Activated CD8-positive, alpha-beta memory T cell treated with anti-CD3 and anti-CD28 coated beads for 36 hours (primary cell): ENCODE measurements around the gene ACIN1. TPM values are rescaled to one million over a fixed set of nuclear protein-coding genes. Genes with fewer than 3 reads are reported as not detected.
"Not testable (repeated sequence)": the region's sequence is repeated elsewhere in the genome, so short reads cannot be mapped to it uniquely, and the experiment has no call there.

Source experiments
- CTCF ChIA-PET: fragments of 350-600 bp; sonication (Branson Sonifier 250); formaldehyde crosslinking; loops from one replicate; lab custom pipeline; 2021; ENCODE audit warnings: antibody characterized with exemption; lab: Charles Lee
- POLR2A ChIA-PET: fragments of 350-600 bp; sonication (Branson Sonifier 250); formaldehyde crosslinking; loops from one replicate; lab custom pipeline; 2021; ENCODE audit warnings: antibody characterized with exemption; lab: Charles Lee
- total RNA-seq, 2 experiments: library from RNA; stranded (reverse); gene quantifications; one replicate each; pipeline ENCODE4 v1.2.3, GENCODE V29; 2021

ACIN1 gene
- total RNA-seq, 2 experiments from 2014 or later = 190 to 191 TPM

DNA sequence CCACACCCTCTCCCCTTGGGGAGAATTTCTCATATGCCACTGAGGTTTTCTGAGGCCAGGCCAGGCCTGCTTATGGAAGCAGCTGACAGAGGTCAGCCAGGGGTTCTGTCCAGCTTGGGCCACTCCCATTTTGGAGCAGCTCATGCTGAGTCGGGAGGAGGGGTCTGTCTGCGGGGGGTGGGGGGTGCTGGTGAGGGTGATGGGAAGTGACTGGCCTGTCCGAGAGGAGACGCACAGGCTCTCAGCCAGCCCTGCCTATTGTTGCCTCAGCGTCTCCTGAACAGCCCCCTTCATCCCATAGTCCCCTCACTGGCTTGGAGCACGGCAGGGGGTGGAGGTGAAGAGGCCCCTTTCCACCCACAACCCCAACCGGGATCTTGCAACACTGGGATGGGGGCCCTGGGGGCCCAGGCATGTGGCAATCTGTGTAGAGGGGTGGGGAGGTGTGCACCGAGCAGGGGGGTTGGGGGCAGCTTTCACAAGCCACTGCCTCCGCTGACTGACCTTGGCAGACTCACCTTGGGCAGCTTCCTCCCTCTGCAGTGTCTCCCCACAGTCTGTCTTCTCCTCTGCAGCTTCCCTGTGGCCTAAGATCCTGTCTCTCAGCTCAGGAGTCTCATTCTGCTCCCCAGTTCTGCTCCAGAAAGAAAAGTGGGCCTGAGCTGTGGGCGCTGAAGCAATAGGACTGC, 18.6 kb upstream of the ACIN1 start:
- POLR2A ChIA-PET = interaction anchor here (0.5 kb wide), 1 partner anchor 22 kb away, joined by 3 read pairs; no protein-coding TSS in a partner anchor
- CTCF ChIA-PET = no interaction called here

DNA sequence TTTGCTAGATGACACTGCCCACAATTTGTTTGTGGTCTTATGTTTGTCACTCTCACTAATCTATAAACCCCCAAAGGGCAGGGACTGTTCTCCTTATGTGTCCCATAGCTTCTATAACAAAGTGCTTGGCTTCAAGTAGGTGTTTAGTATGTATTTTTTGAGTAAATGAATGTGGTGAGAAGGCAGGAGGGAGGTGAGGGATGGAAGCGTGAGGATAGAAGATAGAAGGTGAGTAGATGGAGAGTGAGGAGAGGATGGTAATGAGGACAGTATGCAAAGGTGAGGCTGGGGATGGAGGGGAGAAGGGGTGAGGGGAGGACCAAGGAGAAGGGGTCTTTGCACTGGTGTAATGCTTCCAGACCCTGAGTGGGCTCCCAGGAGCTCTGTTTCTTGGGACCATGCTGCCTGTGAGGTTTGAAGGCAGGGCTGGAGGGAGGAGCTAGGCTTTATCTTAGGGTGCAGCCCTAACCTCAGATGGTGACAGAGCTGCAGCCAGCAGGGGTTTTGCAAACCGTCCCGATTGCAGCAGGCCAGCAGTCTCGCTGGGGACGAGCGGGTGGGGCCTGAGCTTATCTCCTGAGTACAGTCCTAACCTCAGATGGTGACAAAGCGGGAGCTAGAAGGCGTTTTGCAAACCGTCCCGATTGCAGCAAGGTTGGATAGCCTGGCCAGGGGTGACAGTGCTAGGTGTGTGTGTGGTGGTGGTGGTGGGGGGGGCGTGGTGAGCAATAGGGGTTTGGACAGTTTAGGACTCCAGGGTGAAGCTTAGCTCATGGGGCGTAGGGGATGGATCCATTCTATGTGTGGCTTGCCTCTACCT, 17.6 kb upstream of the ACIN1 start:
- POLR2A ChIA-PET = no interaction called here
- CTCF ChIA-PET = interaction anchor here (0.7 to 2.2 kb wide), 6 partner anchors 8 to 214 kb away, joined by 3 to 7 read pairs (median 4); no protein-coding TSS in a partner anchor

GRCh38 chr14:23110579-23111365, 15.8 kb upstream of the ACIN1 start:
- ChIA-PET POLR2A (no interaction called here), CTCF (interaction anchor here (2.2 to 3.3 kb wide), 4 partner anchors 10 to 42 kb away, joined by 5 to 14 read pairs (median 10); no protein-coding TSS in a partner anchor)

- POLR2A ChIA-PET = no interaction called here
- CTCF ChIA-PET = interaction anchor here (1.8 to 3.3 kb wide), 4 partner anchors 11 to 52 kb away, joined by 3 to 14 read pairs (median 10); no protein-coding TSS in a partner anchor
Observed at GRCh38 chr14:23109769-23110168, 14.8 kb upstream of the ACIN1 start.

DNA sequence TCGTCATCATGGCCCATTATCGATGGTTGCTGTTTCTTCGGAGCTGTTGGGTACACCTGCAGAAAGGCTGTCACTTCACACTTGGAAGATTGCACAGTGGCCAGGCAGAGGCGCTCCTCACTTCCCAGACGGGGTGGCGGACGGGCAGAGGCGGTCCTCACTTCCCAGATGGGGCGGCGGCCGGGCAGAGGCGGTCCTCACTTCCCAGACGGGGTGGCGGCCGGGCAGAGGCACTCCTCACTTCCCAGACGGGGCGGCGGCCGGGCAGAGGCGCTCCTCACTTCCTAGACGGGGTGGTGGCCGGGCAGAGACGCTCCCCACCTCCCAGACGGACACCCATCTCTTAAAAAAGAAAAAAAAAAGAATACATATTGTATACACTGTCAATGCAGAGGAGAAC, 13.2 kb upstream of the ACIN1 start:
- CTCF ChIA-PET = interaction anchor here (2.8 to 3.3 kb wide), 2 partner anchors 30 to 39 kb away, joined by 14 read pairs; no protein-coding TSS in a partner anchor
- POLR2A ChIA-PET = not testable (repeated sequence)

- CTCF ChIA-PET = interaction anchor here (2.8 kb wide), 1 partner anchor 39 kb away, joined by 14 read pairs; no protein-coding TSS in a partner anchor
- POLR2A ChIA-PET = not testable (repeated sequence)
Observed at GRCh38 chr14:23107620-23108019, 12.7 kb upstream of the ACIN1 start.

DNA sequence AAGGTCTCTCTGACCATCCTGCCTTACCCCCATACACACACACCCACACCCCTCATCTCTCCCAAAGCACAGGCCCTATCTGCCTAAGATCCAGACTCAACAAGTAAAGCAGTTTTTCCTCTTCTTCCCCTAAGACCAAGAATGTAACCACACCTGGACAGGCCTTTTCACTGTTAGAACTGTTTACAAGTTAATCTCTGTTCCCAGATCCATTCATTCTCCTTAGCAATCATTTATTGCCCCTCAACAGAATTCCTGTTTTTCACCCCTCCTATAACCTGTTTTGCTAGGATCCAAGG, 11.8 kb upstream of the ACIN1 start:
- CTCF ChIA-PET = interaction anchor here (1.7 kb wide), 1 partner anchor 14 kb away, joined by 6 read pairs; no protein-coding TSS in a partner anchor
- POLR2A ChIA-PET = no interaction called here

DNA sequence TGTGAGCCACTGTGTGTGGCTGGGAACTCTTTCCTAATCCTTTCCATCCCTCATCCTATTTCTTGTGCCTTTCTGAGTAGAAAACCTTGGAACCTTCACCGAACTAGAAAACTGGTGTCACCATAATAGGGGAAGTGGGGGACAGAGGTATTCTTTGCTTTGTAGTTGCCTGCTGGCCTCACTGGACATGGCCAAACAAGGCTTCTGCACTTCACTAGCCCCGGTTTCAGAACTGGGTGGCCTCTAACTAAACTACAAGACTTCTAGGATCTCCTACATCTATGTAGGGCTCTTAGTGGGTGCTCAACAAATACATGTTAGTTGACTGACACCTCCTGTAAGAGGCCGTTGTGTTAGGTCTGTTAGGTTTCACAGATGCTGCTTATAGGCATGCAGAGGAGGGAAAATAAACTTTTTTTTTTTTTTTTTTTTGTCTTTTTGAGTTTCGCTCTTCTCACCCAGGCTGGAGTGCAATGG, 10.4 kb upstream of the ACIN1 start:
- POLR2A ChIA-PET = no interaction called here

GRCh38 chr14:23104591-23105347, 9.8 kb upstream of the ACIN1 start, which contains the start of gene CIROP:
CIROP (minus strand) TSS chr14:23104989; CDS start chr14:23104920, 69 bp downstream.
- POLR2A ChIA-PET = no interaction called here
- CTCF ChIA-PET = interaction anchor here (0.8 kb wide), 1 partner anchor 16 kb away, joined by 3 read pairs; no protein-coding TSS in a partner anchor

More for the DNA sequence above, 10.4 kb upstream of the ACIN1 start:
- CTCF ChIA-PET = interaction anchor here (1.7 kb wide), 1 partner anchor 15 kb away, joined by 6 read pairs; no protein-coding TSS in a partner anchor

- ChIA-PET POLR2A (no interaction called here), CTCF (interaction anchor here (0.8 kb wide), 1 partner anchor 17 kb away, joined by 3 read pairs; no protein-coding TSS in a partner anchor)
Observed at GRCh38 chr14:23104070-23104590, 9.2 kb upstream of the ACIN1 start.

DNA sequence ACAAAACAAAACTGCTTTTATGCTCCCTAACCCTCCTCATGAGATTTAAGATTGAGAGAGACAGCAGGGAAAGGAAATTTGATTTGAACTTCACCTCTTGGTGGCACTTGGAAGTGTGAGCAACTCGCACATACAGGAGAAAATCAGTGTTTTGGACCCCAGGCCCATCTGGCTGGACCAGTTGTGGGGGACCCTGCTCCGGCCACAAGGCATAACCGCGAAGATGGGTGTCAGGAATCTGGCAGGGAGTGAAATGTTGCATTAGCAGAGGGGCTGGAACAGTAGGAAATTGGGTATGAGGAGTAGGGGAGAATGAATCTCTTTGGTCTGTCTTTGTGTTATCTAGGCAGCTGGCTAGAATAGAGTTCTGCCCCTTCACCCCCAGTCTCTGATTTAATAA, 8.6 kb upstream of the ACIN1 start:
- ChIA-PET CTCF (no interaction called here), POLR2A (no interaction called here)

DNA sequence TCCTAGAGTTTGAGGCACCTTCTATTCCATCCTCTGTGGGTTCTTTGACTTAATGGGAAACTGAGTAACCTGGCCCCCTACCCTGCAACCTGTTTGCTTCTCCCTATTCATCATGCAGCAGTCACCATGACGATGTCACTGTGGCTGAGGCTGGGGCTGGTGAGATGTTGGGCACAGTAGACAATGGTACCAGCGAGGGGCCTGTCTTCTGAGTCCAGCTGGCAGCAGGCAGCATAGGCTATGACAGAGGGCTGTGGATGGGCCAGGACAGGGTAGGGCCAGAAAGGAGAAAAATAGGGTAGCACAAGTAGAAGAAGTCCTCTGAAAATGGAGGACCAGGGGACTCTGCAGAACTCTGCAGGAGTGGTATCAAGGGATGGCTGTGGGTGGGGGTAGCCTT, 7.9 kb upstream of the ACIN1 start:
- POLR2A ChIA-PET = no interaction called here

GRCh38 chr14:23101986-23102625, 7.2 kb upstream of the ACIN1 start:
- ChIA-PET CTCF (interaction anchor here (1.0 to 2.4 kb wide), 3 partner anchors 18 to 34 kb away, joined by 3 to 8 read pairs (median 6); no protein-coding TSS in a partner anchor), POLR2A (no interaction called here)

More for the DNA sequence above, 7.9 kb upstream of the ACIN1 start:
- CTCF ChIA-PET = no interaction called here

DNA sequence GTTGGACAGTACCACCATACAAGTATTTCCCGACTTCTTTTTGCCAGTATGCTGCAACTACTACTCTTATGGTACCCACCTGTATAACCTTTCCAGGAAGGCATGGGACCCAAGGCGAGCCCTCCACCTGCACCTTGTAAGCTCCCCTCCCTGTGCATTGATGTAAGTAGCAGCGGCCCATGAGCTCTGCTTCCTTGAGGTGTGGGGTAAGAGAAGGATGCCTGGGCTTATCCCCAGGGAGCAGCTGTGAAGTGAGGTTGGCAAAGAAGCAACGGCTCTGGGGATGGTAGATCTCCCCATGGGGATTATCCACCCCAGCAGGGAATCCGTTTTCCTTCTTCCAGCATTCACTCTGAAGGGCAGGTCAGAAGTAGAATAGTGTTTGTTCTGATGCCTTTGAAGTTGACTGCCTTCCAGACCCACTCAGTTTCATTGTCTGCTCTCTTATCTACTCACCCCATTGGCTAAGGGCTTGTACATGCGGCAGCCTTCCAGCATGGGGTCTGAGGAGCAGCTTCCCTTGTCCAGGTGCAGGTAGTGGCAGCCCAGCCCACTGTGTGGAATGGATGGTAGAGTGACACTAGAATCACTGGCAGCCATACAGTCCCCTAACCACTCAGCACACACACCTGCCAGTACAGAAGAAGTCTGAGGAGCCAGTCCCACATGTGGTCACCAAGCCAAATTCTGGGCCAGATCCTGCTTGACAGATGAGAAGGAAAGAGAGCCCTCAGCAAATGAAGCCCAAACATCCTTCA, 6.5 kb upstream of the ACIN1 start:
- ChIA-PET POLR2A (no interaction called here), CTCF (interaction anchor here (1.0 to 2.4 kb wide), 4 partner anchors 19 to 43 kb away, joined by 3 to 8 read pairs (median 4); no protein-coding TSS in a partner anchor)

GRCh38 chr14:23099212-23099861, 4.4 kb upstream of the ACIN1 start:
- POLR2A ChIA-PET = no interaction called here
- CTCF ChIA-PET = interaction anchor here (0.7 to 1.2 kb wide), 2 partner anchors 13 to 280 kb away, joined by 3 to 7 read pairs; no protein-coding TSS in a partner anchor

- ChIA-PET POLR2A (no interaction called here), CTCF (interaction anchor here (1.0 to 1.5 kb wide), 2 partner anchors 23 to 29 kb away, joined by 3 to 5 read pairs; no protein-coding TSS in a partner anchor)
Observed at GRCh38 chr14:23097786-23098185, 2.9 kb upstream of the ACIN1 start.
